ENCODE data around the gene PLXNA2.

The PLXNA2 gene

DNA sequence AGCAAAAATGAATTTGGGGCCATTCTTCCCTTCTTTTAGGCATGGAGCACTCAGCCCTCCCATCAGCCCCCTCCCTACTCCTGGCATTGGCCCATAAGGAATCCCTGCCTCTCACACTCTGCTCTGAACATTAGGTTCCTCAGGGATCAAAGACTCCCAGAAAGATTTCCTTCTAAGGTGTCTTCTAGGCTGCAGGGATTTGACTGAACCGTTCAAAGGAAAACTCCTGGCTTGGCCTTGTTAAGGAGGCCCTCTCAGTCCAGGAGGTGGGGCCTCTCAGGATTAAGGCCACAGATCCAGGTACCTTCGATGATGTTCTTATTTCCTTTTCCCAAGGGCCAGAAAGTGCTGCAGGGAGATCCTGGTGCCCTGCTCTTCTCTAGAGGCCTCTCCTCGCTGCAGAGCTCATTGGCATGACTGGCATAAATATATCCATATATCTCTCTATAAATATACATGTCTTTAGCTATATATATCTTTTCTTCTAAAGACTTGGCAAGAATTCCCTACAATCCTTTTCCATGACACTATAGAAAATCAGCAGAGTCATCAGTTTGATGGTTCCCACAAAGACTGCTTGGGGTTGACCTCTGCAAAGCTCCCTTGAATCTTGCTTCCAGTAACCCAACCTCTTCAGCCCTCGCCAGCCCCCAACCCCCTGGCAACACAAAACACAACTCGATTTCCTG is 59.1 kb downstream of the PLXNA2 start:
- no peak for DNase-seq (ENCODE audit: low read depth, low spot score)
- H3K27ac ChIP-seq = peak overlapping the region; percentile 70

- H3K27ac ChIP-seq = peak overlapping the region; percentile 70
- peak; percentile 98 for DNase-seq (ENCODE audit: low read depth, low spot score)
Observed at GRCh38 chr1:208183977-208184911, 59.9 kb downstream of the PLXNA2 start.

- H3K27ac ChIP-seq = no peak overlapping the region
- DNase-seq (ENCODE audit: low read depth, low spot score) = no peak
Observed at GRCh38 chr1:208182880-208183645, 61.1 kb downstream of the PLXNA2 start.

GRCh38 chr1:208181364-208181763 is 62.8 kb downstream of the PLXNA2 start:
- no peak for DNase-seq (ENCODE audit: low read depth, low spot score)
- no peak overlapping the region for H3K27ac ChIP-seq

- H3K27ac ChIP-seq = no peak overlapping the region
- no peak for DNase-seq (ENCODE audit: low read depth, low spot score)
Observed at GRCh38 chr1:208180421-208180820, 63.8 kb downstream of the PLXNA2 start.

DNA sequence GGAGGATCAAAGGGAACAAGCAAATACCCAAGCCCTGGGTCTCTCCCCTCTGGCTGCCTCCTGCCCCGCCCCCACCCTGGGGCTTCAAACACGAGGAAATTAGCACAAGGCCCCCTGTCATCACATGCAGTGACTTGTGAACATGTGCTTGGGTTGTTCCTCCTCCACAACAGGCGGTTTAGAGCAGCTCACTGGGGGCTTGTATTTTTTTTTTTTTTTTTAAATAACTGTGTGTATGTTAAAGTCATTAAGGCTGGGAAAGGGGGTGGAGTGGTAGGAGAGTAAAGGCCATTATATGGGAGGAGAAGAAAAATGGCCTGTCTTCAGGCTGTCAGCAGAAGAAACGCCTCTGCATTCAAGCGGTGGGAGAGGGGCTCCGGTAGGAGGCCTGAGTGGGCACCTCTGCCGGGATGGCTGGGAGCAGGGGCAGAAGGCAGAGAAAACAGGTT is 64.2 kb downstream of the PLXNA2 start:
- no peak for DNase-seq (ENCODE audit: low read depth, low spot score)
- no peak overlapping the region for H3K27ac ChIP-seq

- DNase-seq (ENCODE audit: low read depth, low spot score) = no peak
- no peak overlapping the region for H3K27ac ChIP-seq
Observed at GRCh38 chr1:208179263-208179816, 64.8 kb downstream of the PLXNA2 start.

GRCh38 chr1:208178091-208178529 is 66.1 kb downstream of the PLXNA2 start:
- H3K27ac ChIP-seq = no peak overlapping the region
- no peak for DNase-seq (ENCODE audit: low read depth, low spot score)

GRCh38 chr1:208177656-208178055 is 66.5 kb downstream of the PLXNA2 start:
- no peak for DNase-seq (ENCODE audit: low read depth, low spot score)
- H3K27ac ChIP-seq = no peak overlapping the region

DNA sequence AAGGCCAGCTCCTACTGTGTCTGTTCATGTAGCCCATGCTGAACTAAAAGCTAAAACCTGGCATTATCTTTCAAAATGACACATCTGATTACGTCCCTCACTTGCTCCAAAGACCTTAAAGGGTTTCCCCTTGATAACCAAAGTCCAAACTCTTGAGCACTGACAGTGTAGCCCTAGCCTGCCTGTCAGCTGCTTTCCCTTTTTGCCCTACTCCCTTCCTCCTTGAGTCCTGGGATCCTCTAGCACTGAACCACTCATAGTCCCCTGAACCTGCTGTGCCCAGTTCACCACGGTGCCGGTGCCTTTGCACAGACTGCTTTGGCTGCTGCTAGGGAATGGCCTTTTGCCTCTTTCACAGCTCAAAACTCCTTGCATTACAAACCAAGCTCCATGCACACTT is 67.5 kb downstream of the PLXNA2 start:
- no peak for DNase-seq (ENCODE audit: low read depth, low spot score)
- H3K27ac ChIP-seq = no peak overlapping the region

DNA sequence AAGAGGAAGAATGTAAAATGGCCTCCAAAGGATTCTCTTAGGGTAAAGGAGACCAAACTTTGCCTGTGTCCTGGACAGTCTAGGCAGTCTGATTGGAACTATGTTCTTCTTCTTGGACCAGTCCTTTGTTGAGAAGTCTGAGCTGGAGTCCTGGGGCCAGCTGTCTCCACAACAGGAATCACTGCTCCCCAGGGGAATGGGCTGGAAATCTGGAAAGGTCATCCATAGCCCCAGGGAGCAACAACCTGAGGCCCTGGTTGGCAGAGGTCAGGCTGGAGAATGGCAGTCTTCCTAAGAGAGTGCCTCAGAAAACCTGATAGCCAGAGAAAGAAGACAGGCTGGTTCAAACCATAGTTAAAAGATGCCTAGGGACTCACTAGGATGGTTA is 68.7 kb downstream of the PLXNA2 start:
- no peak for DNase-seq (ENCODE audit: low read depth, low spot score)
- no peak overlapping the region for H3K27ac ChIP-seq

- H3K27ac ChIP-seq = no peak overlapping the region
- DNase-seq (ENCODE audit: low read depth, low spot score) = no peak
Observed at GRCh38 chr1:208174731-208175507, 69.3 kb downstream of the PLXNA2 start.

DNA sequence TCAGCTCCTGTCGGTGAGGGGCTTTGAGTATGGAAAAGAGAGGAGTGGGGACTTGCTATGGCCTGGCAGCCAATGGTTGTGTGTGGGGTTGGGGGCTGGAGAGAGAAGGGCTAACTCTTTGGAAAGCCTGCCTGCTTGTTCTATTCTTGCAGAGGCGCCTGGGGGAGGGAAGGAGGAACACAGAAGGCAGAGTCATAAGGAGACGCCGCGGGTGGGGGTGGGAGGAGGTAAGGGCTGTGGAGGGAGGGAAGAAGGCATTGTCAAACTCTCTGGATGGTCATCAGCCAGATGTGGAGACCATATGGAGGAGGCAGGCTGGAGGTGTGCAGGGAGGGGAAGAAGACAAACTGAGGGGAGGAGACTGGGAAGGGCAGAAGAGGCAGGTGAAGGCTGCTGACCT is 70.0 kb downstream of the PLXNA2 start:
- no peak overlapping the region for H3K27ac ChIP-seq
- no peak for DNase-seq (ENCODE audit: low read depth, low spot score)

DNA sequence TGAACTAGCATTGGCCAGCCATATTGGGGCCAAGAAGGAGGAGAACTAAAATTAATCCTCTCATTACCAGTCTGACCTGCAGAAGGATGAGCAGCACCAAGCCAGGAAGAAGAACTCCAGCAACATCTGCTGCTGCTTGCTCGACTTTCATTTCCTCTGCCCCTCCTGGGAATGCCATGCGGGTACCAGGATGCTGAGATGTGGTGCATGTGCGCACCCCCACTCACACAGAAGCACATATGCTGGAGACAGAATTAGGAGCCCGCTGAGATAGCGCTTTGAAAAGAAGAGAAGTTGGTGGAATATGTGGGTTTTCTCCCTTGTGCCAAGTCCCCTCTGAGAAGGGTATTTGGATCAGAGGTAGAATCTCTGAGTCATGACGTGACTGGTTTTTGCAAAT is 70.4 kb downstream of the PLXNA2 start:
- H3K27ac ChIP-seq = no peak overlapping the region
- DNase-seq (ENCODE audit: low read depth, low spot score) = no peak

- H3K27ac ChIP-seq = no peak overlapping the region
- no peak for DNase-seq (ENCODE audit: low read depth, low spot score)
Observed at GRCh38 chr1:208172423-208173145, 71.6 kb downstream of the PLXNA2 start.

DNA sequence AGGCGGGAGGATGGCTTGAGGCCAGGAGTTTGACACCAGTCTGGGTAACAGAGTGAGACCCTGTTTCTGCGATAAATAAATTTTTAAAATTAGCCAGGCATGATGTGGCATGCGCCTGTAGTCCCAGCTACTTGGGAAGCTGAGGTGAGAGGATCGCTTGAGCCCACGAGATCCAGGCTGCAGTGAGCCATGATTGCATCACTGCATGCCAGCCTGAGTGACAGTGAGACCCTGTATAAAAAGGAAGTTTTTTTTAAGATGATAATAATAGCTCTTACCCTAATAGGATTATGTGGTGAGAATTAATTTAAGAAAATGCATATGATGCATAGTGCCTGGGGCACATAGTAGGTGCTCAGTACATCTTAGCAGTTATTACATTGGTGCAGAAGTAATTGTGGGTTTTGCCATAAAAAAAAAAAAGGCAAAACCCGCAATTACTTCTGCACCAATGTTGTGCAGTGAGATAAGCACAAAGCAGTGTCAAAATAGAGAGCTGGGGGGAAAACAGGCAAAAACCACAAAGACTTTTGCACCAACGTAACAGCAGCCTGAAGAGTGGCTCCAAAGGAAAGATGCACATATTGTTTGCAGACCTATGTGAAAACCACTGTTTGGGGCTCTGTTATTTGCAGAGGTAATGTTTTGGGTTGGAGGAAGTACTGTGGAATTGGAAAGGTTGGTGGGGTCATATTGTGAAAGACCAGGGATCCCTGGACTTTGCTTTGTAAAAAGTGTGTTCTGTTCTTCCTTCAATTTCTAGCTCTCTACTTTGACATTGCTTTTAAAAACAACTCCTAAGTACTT is 72.4 kb downstream of the PLXNA2 start:
- no peak overlapping the region for H3K27ac ChIP-seq
- no peak for DNase-seq (ENCODE audit: low read depth, low spot score)

DNA sequence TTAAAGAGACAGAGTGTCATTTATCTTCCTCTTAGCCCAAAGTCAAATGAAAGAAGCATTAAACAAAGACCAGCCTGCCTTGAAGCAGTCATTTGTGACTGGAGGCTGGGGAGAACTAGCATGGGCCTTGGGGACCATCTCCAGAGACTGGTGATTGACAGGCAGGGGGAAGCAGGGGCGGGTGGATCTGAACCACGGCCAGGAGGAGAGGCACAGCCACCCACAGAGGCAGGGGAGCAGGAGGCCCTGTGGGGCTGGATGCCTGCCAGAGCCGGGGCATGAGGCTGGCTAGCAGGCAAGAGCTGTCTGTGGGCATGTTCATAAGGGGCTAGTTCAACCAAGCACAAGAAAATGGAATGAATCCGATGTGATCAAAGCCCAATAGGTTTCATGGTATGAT is 73.9 kb downstream of the PLXNA2 start:
- no peak overlapping the region for H3K27ac ChIP-seq
- DNase-seq (ENCODE audit: low read depth, low spot score) = no peak
